Fibroblast of lung (primary cell): ENCODE data around the gene IL32. TPM values are rescaled to one million over a fixed set of nuclear protein-coding genes. Genes with fewer than 3 reads are reported as not detected.

ENCODE experiments used
- DNase-seq, 2 donors: peaks; one replicate each; pipeline versions ENCODE4 v3.0.0 to v3.0.0-alpha.2; 2010; ENCODE audit warnings: low read depth in 2 of 2
- H2AFZ ChIP-seq: 2 replicates; pipeline ENCODE4 v1.5.1; 2012; ENCODE audit warnings: low read length, control low read depth, inconsistent platforms
- H3K27ac ChIP-seq: 2 replicates; pipeline ENCODE4 v1.5.1; 2011; ENCODE audit warnings: low read length, control low read depth; ENCODE audit not compliant: insufficient read depth
- H3K27me3 ChIP-seq: 2 replicates; pipeline ENCODE4 v1.5.1; 2011; ENCODE audit warnings: mild to moderate bottlenecking, low read length; ENCODE audit not compliant: control insufficient read depth, insufficient read depth
- H3K36me3 ChIP-seq: 2 replicates; pipeline ENCODE4 v1.5.1; 2011; ENCODE audit warnings: low read length; ENCODE audit not compliant: control insufficient read depth, insufficient read depth
- H3K4me1 ChIP-seq: 2 replicates; pipeline ENCODE4 v1.5.1; 2011; ENCODE audit warnings: low read length; ENCODE audit not compliant: control insufficient read depth, insufficient read depth; ENCODE audit errors: extremely low read depth
- H3K4me2 ChIP-seq: 2 replicates; pipeline ENCODE4 v1.5.1; 2011; ENCODE audit warnings: low read length, control low read depth; ENCODE audit not compliant: insufficient read depth; ENCODE audit errors: extremely low read depth
- H3K4me3 ChIP-seq, 4 experiments: fragments of 200-600 bp in 1 of 4; sonication (generic) in 1 of 4; replicated peaks in 1 of 4; 2 replicates each; pipeline ENCODE4 v1.5.1; 2011 to 2016; ENCODE audit warnings: low read length in 4 of 4, low read depth in 3 of 4, mild to moderate bottlenecking in 3 of 4, control low read depth in 2 of 4, inconsistent platforms in 1 of 4, mixed read lengths in 1 of 4; ENCODE audit not compliant: insufficient read depth in 1 of 4; ENCODE audit errors: control extremely low read depth in 1 of 4
- H3K79me2 ChIP-seq: 2 replicates; pipeline ENCODE4 v1.5.1; 2012; ENCODE audit warnings: mild to moderate bottlenecking, low read length, inconsistent platforms; ENCODE audit not compliant: control insufficient read depth, insufficient read depth
- H3K9ac ChIP-seq: 2 replicates; pipeline ENCODE4 v1.5.1; 2011; ENCODE audit warnings: mild to moderate bottlenecking, low read length, control low read depth; ENCODE audit not compliant: insufficient read depth
- H3K9me3 ChIP-seq: 2 replicates; pipeline ENCODE4 v1.5.1; 2012; ENCODE audit warnings: low read depth, low read length; ENCODE audit not compliant: control insufficient read depth, insufficient read depth
- H4K20me1 ChIP-seq: 2 replicates; pipeline ENCODE4 v1.5.1; 2011; ENCODE audit warnings: low read length; ENCODE audit not compliant: control insufficient read depth, insufficient read depth; ENCODE audit errors: extremely low read depth
- EZH2 ChIP-seq: IDR thresholded peaks from 2 replicates; pipeline ENCODE4 v1.5.1; 2012; ENCODE audit warnings: low read length, control low read depth, mild to moderate bottlenecking; ENCODE audit errors: missing control alignments
- polyA plus RNA-seq, 2 donors: library from polyadenylated mRNA; depleted of rRNA in 1 of 2; stranded (reverse) in 1 of 2; unstranded in 1 of 2; fragments of >200 nt; gene quantifications; 2 replicates each; pipeline ENCODE4 v1.2.1, GENCODE V29; 2011 to 2012; ENCODE audit warnings: missing spikeins in 1 of 2
- total RNA-seq: library from RNA; depleted of rRNA; stranded (reverse); fragments of >200 nt; gene quantifications from 2 replicates; pipeline ENCODE4 v1.2.1, GENCODE V29; 2014
- TF ChIP-seq, protein P1 (sequence below), 2 donors: IDR thresholded peaks in 1 of 2; conservative IDR thresholded peaks in 1 of 2; 1 replicate in 1 of 2; 2 replicates in 1 of 2; pipeline ENCODE4 v1.5.1; 2011 to 2012; ENCODE audit warnings: low read length in 2 of 2, control low read depth in 1 of 2, inconsistent platforms in 1 of 2, low read depth in 1 of 2, mild to moderate bottlenecking in 1 of 2

Gene IL32
- total and polyA plus RNA-seq, 2 donors (not counting 1 experiment from before 2014, with no cell fraction given): 4.1 to 5.1 TPM

DNA sequence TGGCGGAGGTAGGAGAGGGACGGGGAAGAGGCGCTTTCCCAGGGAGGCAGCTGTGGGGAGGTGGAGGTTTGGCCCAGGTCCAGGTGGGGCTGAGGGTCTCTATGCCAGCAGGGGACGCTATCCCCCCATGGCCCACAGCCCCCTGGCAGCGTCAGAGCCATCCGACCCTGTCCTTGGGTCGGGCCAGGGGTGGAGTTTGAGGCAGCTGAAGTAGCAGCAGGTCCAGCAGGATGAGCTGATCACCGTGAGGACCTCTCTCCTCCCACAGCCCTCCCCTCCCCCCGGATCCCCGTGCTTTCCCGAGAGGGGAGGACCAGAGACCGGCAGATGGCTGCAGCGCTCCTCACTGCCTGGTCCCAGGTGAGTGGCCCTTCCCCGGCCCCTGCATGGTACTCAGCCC lies 50.1 kb downstream of the IL32 start:
- H3K9ac ChIP-seq: no peak overlapping the region
- H2AFZ ChIP-seq: no peak overlapping the region
- H3K9me3 ChIP-seq: no peaks in the 10 kb centered on the region
- no peak for DNase-seq
- no peak for TF ChIP-seq EZH2
- TF ChIP-seq, protein P1, sequence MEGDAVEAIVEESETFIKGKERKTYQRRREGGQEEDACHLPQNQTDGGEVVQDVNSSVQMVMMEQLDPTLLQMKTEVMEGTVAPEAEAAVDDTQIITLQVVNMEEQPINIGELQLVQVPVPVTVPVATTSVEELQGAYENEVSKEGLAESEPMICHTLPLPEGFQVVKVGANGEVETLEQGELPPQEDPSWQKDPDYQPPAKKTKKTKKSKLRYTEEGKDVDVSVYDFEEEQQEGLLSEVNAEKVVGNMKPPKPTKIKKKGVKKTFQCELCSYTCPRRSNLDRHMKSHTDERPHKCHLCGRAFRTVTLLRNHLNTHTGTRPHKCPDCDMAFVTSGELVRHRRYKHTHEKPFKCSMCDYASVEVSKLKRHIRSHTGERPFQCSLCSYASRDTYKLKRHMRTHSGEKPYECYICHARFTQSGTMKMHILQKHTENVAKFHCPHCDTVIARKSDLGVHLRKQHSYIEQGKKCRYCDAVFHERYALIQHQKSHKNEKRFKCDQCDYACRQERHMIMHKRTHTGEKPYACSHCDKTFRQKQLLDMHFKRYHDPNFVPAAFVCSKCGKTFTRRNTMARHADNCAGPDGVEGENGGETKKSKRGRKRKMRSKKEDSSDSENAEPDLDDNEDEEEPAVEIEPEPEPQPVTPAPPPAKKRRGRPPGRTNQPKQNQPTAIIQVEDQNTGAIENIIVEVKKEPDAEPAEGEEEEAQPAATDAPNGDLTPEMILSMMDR (conservative IDR thresholded peaks at IDR 0.05 in 1 of 2, IDR thresholded peaks at IDR 0.05 in 1 of 2; ENCODE audit: low read depth in 1 of 2, low read length in 2 of 2): no peak
- peaks cover 4% of the 10 kb centered on the region for H3K4me1 ChIP-seq
- H3K4me3 ChIP-seq: no peak overlapping the region
- H3K27me3 ChIP-seq: no peaks in the 10 kb centered on the region
- H3K4me2 ChIP-seq: no peak overlapping the region
- no peaks in the 10 kb centered on the region for H4K20me1 ChIP-seq
- no peak overlapping the region for H3K27ac ChIP-seq
- H3K36me3 ChIP-seq: peaks cover 13% of the 10 kb centered on the region
- peaks cover 3% of the 10 kb centered on the region for H3K79me2 ChIP-seq

DNA sequence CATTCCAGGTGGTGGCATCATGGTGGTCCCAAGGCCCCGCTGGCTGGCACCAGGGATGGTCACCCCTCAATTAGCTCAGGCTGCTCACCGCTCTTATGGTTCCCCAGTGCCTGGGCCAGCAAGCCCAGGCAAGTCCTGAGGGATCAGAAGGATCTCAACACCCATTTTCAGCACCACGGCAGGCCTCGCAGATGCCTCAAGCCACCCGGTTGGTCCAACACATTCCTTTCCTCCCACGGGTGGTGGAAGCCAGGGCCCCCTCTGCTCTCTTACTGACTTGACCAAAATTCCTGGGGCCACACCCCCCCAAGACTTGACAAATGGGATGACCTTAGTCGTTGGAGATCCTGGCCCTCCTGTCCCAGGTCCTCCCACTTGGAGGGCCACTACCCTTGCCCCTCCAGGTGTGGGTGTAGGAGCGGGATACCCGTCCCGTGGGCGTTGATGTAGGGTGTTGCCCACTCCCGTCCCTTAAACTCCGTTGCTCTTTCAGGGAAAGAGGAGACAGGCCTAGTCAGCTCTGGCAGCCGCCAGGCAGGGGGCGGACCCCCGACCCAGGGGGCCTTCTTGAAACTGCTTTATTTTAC lies 52.9 kb downstream of the IL32 start:
- Histone ChIP-seq H3K27me3 (no peaks in the 10 kb centered on the region), H4K20me1 (no peaks in the 10 kb centered on the region), H3K9me3 (no peaks in the 10 kb centered on the region), H3K79me2 (peaks cover 3% of the 10 kb centered on the region), H3K4me1 (peaks cover 4% of the 10 kb centered on the region), H2AFZ (no peak overlapping the region), H3K4me2 (no peak overlapping the region), H3K9ac (no peak overlapping the region), H3K27ac (no peak overlapping the region), H3K4me3 (no peak overlapping the region), H3K36me3 (peaks cover 16% of the 10 kb centered on the region)
- no peak for DNase-seq
- TF ChIP-seq, protein P1 (conservative IDR thresholded peaks at IDR 0.05 in 1 of 2, IDR thresholded peaks at IDR 0.05 in 1 of 2; ENCODE audit: low read depth in 1 of 2, low read length in 2 of 2): no peak
- TF ChIP-seq EZH2: no peak

DNA sequence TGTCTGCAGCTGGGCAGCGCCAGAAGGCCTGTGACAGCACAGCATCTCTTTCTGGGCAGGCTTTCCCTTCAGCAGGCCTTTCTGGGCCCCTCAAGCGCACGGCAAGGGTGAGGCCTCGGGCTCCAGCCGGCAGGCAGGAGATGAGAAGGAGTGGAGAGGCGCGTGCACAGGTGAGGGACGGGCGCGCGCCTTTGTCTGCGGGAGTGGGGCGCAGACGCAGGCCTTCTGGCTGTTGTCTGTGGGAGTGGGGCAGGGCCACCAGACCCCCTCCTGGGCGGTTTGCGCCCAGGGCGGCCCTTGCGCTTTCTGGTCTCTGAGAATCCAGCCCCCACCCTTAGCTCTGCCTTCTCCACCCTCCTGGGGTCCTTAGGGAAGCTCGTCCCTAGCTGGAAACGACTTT lies 53.4 kb downstream of the IL32 start:
- H3K9ac ChIP-seq: no peak overlapping the region
- H3K36me3 ChIP-seq: peaks cover 16% of the 10 kb centered on the region
- no peaks in the 10 kb centered on the region for H3K9me3 ChIP-seq
- no peak overlapping the region for H2AFZ ChIP-seq
- peaks cover 4% of the 10 kb centered on the region for H3K4me1 ChIP-seq
- peaks cover under 1% of the 10 kb centered on the region for H3K79me2 ChIP-seq
- H3K27me3 ChIP-seq: no peaks in the 10 kb centered on the region
- no peaks in the 10 kb centered on the region for H4K20me1 ChIP-seq
- TF ChIP-seq, protein P1 (conservative IDR thresholded peaks at IDR 0.05 in 1 of 2, IDR thresholded peaks at IDR 0.05 in 1 of 2; ENCODE audit: low read depth in 1 of 2, low read length in 2 of 2): no peak
- TF ChIP-seq EZH2: no peak
- no peak overlapping the region for H3K27ac ChIP-seq
- H3K4me2 ChIP-seq: no peak overlapping the region
- DNase-seq: no peak
- no peak overlapping the region for H3K4me3 ChIP-seq

Other genes starting within 250 kb of the IL32 start
- gene PRSS21, start 248.4 kb upstream of the IL32 start, total RNA-seq: 0.17 and 0.77 TPM in 2 replicates
- gene PRSS21, start 248.4 kb upstream of the IL32 start, polyA plus RNA-seq: 0.15 and 0.22 TPM in 2 replicates
- not detected in 2 replicates for gene ZG16B, start 235.3 kb upstream of the IL32 start, total RNA-seq
- gene ZG16B, start 235.3 kb upstream of the IL32 start, polyA plus RNA-seq: 0.14 TPM in 1 of 2 replicates, not detected in the other
- 0.17 TPM in 1 of 2 replicates, not detected in the other for gene PRSS22, start 207.5 kb upstream of the IL32 start, total RNA-seq
- gene PRSS22, start 207.5 kb upstream of the IL32 start, polyA plus RNA-seq: not detected in 2 replicates
- gene FLYWCH2, start 182.4 kb upstream of the IL32 start, total RNA-seq: 55.2 and 56.8 TPM in 2 replicates
- 18.1 and 21.2 TPM in 2 replicates for gene FLYWCH2, start 182.4 kb upstream of the IL32 start, polyA plus RNA-seq
- 44.4 and 58.5 TPM in 2 replicates for gene FLYWCH1, start 153.7 kb upstream of the IL32 start, total RNA-seq
- 12.0 and 16.4 TPM in 2 replicates for gene FLYWCH1, start 153.7 kb upstream of the IL32 start, polyA plus RNA-seq
- gene KREMEN2, start 101.4 kb upstream of the IL32 start, total RNA-seq: not detected in 2 replicates
- not detected in 2 replicates for gene KREMEN2, start 101.4 kb upstream of the IL32 start, polyA plus RNA-seq
- 1.0 and 1.5 TPM in 2 replicates for gene PAQR4, start 96.3 kb upstream of the IL32 start, total RNA-seq
- gene PAQR4, start 96.3 kb upstream of the IL32 start, polyA plus RNA-seq: 3.0 and 8.7 TPM in 2 replicates
- 0.26 and 1.2 TPM in 2 replicates for gene PKMYT1, start 85.2 kb upstream of the IL32 start, total RNA-seq
- 2.7 and 8.3 TPM in 2 replicates for gene PKMYT1, start 85.2 kb upstream of the IL32 start, polyA plus RNA-seq
- gene CLDN9, start 52.7 kb upstream of the IL32 start, total RNA-seq: not detected in 2 replicates
- gene CLDN9, start 52.7 kb upstream of the IL32 start, polyA plus RNA-seq: not detected in 2 replicates
- 0.26 TPM in 1 of 2 replicates, not detected in the other for gene CLDN6, start 47.5 kb upstream of the IL32 start, total RNA-seq
- 0.03 TPM in 1 of 2 replicates, not detected in the other for gene CLDN6, start 47.5 kb upstream of the IL32 start, polyA plus RNA-seq
- gene TNFRSF12A, start 45.3 kb upstream of the IL32 start, total RNA-seq: 159 and 196 TPM in 2 replicates
- 80.7 and 110 TPM in 2 replicates for gene TNFRSF12A, start 45.3 kb upstream of the IL32 start, polyA plus RNA-seq
- gene HCFC1R1, start 41.7 kb upstream of the IL32 start, total RNA-seq: 36.0 and 75.5 TPM in 2 replicates
- gene HCFC1R1, start 41.7 kb upstream of the IL32 start, polyA plus RNA-seq: 44.9 and 58.0 TPM in 2 replicates
- 25.4 and 26.6 TPM in 2 replicates for gene THOC6, start 41.6 kb upstream of the IL32 start, total RNA-seq
- gene THOC6, start 41.6 kb upstream of the IL32 start, polyA plus RNA-seq: 17.6 and 19.7 TPM in 2 replicates
- not detected in 2 replicates for gene BICDL2, start 28.7 kb upstream of the IL32 start, total RNA-seq
- 0.05 TPM in 1 of 2 replicates, not detected in the other for gene BICDL2, start 28.7 kb upstream of the IL32 start, polyA plus RNA-seq
- gene MMP25, start 19.1 kb upstream of the IL32 start, total RNA-seq: not detected in 2 replicates
- gene MMP25, start 19.1 kb upstream of the IL32 start, polyA plus RNA-seq: 0.02 and 0.03 TPM in 2 replicates
- not detected in 2 replicates for gene ZSCAN10, start 33.7 kb downstream of the IL32 start, total RNA-seq
- gene ZSCAN10, start 33.7 kb downstream of the IL32 start, polyA plus RNA-seq: 0.02 TPM in 1 of 2 replicates, not detected in the other
- 16.0 and 16.4 TPM in 2 replicates for gene ZNF205, start 46.9 kb downstream of the IL32 start, total RNA-seq
- 3.4 and 4.4 TPM in 2 replicates for gene ZNF205, start 46.9 kb downstream of the IL32 start, polyA plus RNA-seq
- 5.9 and 8.8 TPM in 2 replicates for gene ZNF213, start 69.4 kb downstream of the IL32 start, total RNA-seq
- gene ZNF213, start 69.4 kb downstream of the IL32 start, polyA plus RNA-seq: 0.43 and 0.52 TPM in 2 replicates
- gene OR1F1, start 122.6 kb downstream of the IL32 start, total RNA-seq: not detected in 2 replicates
- 0.07 and 0.23 TPM in 2 replicates for gene OR1F1, start 122.6 kb downstream of the IL32 start, polyA plus RNA-seq
- 8.0 and 8.1 TPM in 2 replicates for gene ZNF200, start 169.5 kb downstream of the IL32 start, total RNA-seq
- 5.1 and 5.9 TPM in 2 replicates for gene ZNF200, start 169.5 kb downstream of the IL32 start, polyA plus RNA-seq
- under 0.01 and 0.17 TPM in 2 replicates for gene MEFV, start 191.0 kb downstream of the IL32 start, total RNA-seq
- not detected in 2 replicates for gene MEFV, start 191.0 kb downstream of the IL32 start, polyA plus RNA-seq
- 37.3 and 47.5 TPM in 2 replicates for gene ZNF263, start 217.9 kb downstream of the IL32 start, total RNA-seq
- gene ZNF263, start 217.9 kb downstream of the IL32 start, polyA plus RNA-seq: 9.9 and 11.1 TPM in 2 replicates
- 9.2 and 9.6 TPM in 2 replicates for gene TIGD7, start 239.8 kb downstream of the IL32 start, total RNA-seq
- gene TIGD7, start 239.8 kb downstream of the IL32 start, polyA plus RNA-seq: 2.2 and 2.9 TPM in 2 replicates
- 19.3 and 24.3 TPM in 2 replicates for gene ZNF75A, start 239.9 kb downstream of the IL32 start, total RNA-seq
- gene ZNF75A, start 239.9 kb downstream of the IL32 start, polyA plus RNA-seq: 13.4 and 14.4 TPM in 2 replicates